ENCODE results near the gene APEH. TPM values are rescaled to one million over a fixed set of nuclear protein-coding genes. Genes with fewer than 3 reads are reported as not detected.
A peak's percentile ranks its signal among the peaks of the same experiment; 100 is the strongest.

APEH gene
- total and polyA plus RNA-seq, 2 donors (not counting 1 experiment from before 2014, with no cell fraction given), result 52.6 to 137 TPM

DNA sequence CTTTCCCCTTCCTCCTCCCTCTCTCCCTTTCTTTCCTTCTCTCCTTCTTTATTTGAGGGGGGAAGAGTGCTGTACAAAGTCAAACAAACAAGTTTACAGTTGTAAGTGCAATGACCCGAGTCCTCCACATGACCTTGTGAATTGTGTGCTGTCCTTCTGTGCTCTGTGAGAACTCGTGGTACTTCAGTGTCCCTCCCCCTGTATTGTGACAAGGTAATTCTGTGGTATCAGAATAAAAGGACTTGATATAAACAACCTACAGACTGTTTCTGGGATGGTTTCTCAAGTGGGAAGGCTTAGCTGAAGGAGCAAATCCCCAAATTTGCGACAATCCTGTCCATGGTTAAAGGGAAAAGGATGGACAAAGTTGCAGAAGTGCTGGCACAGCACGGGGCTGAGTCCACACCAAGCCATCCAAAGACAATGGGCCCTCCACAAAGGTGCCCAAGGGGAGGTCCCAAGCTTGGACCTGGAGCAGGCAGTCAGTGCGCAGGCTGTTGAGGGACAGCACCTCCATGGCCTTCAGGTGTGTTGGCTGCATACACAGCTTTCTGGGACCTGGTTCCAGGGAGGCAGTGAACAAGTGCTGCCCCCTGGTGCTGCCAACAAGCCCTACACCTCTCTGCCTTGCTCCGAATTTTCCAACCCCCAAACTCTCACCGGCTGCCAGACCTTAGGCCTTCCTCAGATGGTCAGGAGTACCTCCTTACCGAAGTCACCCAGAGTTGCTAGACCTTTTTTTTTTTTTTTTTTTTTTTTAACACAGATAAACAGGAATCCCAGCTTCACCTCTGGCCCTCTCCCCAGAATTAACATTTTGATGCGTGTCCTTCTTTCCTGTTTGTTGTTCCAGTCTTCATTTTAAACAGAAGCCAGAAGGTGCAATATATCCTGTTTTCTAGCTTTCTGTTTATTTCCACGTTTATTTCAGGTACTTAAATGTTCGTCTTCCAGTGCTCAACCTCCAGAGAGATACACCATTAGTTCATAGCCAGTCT lies 2.6 kb upstream of the APEH start:
- Histone ChIP-seq H4K20me1 (ENCODE audit: control insufficient read depth, extremely low read depth, insufficient read depth, low read length) (no peaks in the 10 kb centered on the region), H3K9me3 (ENCODE audit: control insufficient read depth, insufficient read depth, low read depth, low read length) (no peaks in the 10 kb centered on the region), H3K27ac (ENCODE audit: insufficient read depth, low read length) (no peak overlapping the region), H3K9ac (ENCODE audit: insufficient read depth, low read length) (no peak overlapping the region), H3K4me1 (ENCODE audit: control insufficient read depth, extremely low read depth, insufficient read depth, low read length) (peaks cover 6% of the 10 kb centered on the region), H3K4me3 (replicated peaks in 1 of 4; ENCODE audit: control extremely low read depth in 1 of 4, insufficient read depth in 1 of 4, low read depth in 3 of 4, low read length in 4 of 4) (no peak overlapping the region), H3K27me3 (ENCODE audit: control insufficient read depth, insufficient read depth, low read length) (peaks cover 4% of the 10 kb centered on the region), H3K36me3 (ENCODE audit: control insufficient read depth, insufficient read depth, low read length) (peaks cover 5% of the 10 kb centered on the region), H3K79me2 (ENCODE audit: control insufficient read depth, insufficient read depth, low read length) (peaks cover 11% of the 10 kb centered on the region), H2AFZ (ENCODE audit: low read length) (no peak overlapping the region), H3K4me2 (ENCODE audit: extremely low read depth, insufficient read depth, low read length) (no peak overlapping the region)
- DNase-seq (ENCODE audit: low read depth in 2 of 2), result peak; percentile 47 to 60
- peak; percentile 88 to 91 for TF ChIP-seq CTCF (conservative IDR thresholded peaks at IDR 0.05 in 1 of 2, IDR thresholded peaks at IDR 0.05 in 1 of 2; ENCODE audit: low read depth in 1 of 2, low read length in 2 of 2)
- TF ChIP-seq EZH2 (IDR thresholded peaks at IDR 0.05; ENCODE audit: low read length, missing control alignments), result no peak

- no peak for TF ChIP-seq EZH2 (IDR thresholded peaks at IDR 0.05; ENCODE audit: low read length, missing control alignments)
- no peak for TF ChIP-seq CTCF (conservative IDR thresholded peaks at IDR 0.05 in 1 of 2, IDR thresholded peaks at IDR 0.05 in 1 of 2; ENCODE audit: low read depth in 1 of 2, low read length in 2 of 2)
- H3K9me3 ChIP-seq (ENCODE audit: control insufficient read depth, insufficient read depth, low read depth, low read length), result no peaks in the 10 kb centered on the region
- H3K4me1 ChIP-seq (ENCODE audit: control insufficient read depth, extremely low read depth, insufficient read depth, low read length), result peaks cover 6% of the 10 kb centered on the region
- peak overlapping the region; percentile 43 for H2AFZ ChIP-seq (ENCODE audit: low read length)
- DNase-seq (ENCODE audit: low read depth in 2 of 2), result no peak
- peaks cover 15% of the 10 kb centered on the region for H3K36me3 ChIP-seq (ENCODE audit: control insufficient read depth, insufficient read depth, low read length)
- H3K27ac ChIP-seq (ENCODE audit: insufficient read depth, low read length), result peak overlapping the region; percentile 97
- peaks cover 11% of the 10 kb centered on the region for H3K79me2 ChIP-seq (ENCODE audit: control insufficient read depth, insufficient read depth, low read length)
- H3K4me2 ChIP-seq (ENCODE audit: extremely low read depth, insufficient read depth, low read length), result peak overlapping the region; percentile 95
- H4K20me1 ChIP-seq (ENCODE audit: control insufficient read depth, extremely low read depth, insufficient read depth, low read length), result no peaks in the 10 kb centered on the region
- no peaks in the 10 kb centered on the region for H3K27me3 ChIP-seq (ENCODE audit: control insufficient read depth, insufficient read depth, low read length)
- H3K4me3 ChIP-seq (replicated peaks in 1 of 4; ENCODE audit: control extremely low read depth in 1 of 4, insufficient read depth in 1 of 4, low read depth in 3 of 4, low read length in 4 of 4), result peak overlapping the region; percentile 28 to 85 (median 72)
- H3K9ac ChIP-seq (ENCODE audit: insufficient read depth, low read length), result peak overlapping the region; percentile 89
Observed at GRCh38 chr3:49673121-49673714, 933 bp upstream of the APEH start.

DNA sequence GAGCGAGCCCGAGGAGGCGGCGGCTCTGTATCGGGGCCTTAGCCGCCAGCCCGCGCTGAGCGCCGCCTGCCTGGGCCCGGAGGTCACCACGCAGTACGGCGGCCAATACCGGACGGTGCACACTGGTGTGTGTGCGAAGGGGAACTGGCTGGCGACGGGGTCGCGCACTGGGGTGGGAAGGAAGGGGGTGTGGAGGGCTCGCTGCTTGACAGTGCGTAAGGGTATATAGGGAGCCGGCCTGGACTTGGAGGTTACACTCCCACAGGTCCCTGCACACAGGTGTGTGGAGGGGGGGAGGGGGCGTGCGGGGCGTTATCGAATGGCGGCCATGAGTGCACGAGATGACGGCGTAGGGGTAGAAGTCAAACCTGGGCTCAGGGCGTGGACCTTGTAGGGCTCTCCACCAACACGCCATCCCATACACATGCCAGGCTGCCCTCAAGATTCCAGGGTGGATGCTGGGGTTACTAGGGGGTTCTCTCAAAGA lies 389 bp downstream of the APEH start:
- H3K27me3 ChIP-seq (ENCODE audit: control insufficient read depth, insufficient read depth, low read length), result no peaks in the 10 kb centered on the region
- H3K4me3 ChIP-seq (replicated peaks in 1 of 4; ENCODE audit: control extremely low read depth in 1 of 4, insufficient read depth in 1 of 4, low read depth in 3 of 4, low read length in 4 of 4), result peak overlapping the region; percentile 72 to 90 (median 81)
- H2AFZ ChIP-seq (ENCODE audit: low read length), result peak overlapping the region; percentile 43
- no peaks in the 10 kb centered on the region for H4K20me1 ChIP-seq (ENCODE audit: control insufficient read depth, extremely low read depth, insufficient read depth, low read length)
- H3K9ac ChIP-seq (ENCODE audit: insufficient read depth, low read length), result peak overlapping the region; percentile 89
- DNase-seq (ENCODE audit: low read depth in 2 of 2), result no peak
- TF ChIP-seq CTCF (conservative IDR thresholded peaks at IDR 0.05 in 1 of 2, IDR thresholded peaks at IDR 0.05 in 1 of 2; ENCODE audit: low read depth in 1 of 2, low read length in 2 of 2), result no peak
- TF ChIP-seq EZH2 (IDR thresholded peaks at IDR 0.05; ENCODE audit: low read length, missing control alignments), result no peak
- H3K4me1 ChIP-seq (ENCODE audit: control insufficient read depth, extremely low read depth, insufficient read depth, low read length), result peaks cover 6% of the 10 kb centered on the region
- no peaks in the 10 kb centered on the region for H3K9me3 ChIP-seq (ENCODE audit: control insufficient read depth, insufficient read depth, low read depth, low read length)
- H3K79me2 ChIP-seq (ENCODE audit: control insufficient read depth, insufficient read depth, low read length), result peaks cover 11% of the 10 kb centered on the region
- peaks cover 21% of the 10 kb centered on the region for H3K36me3 ChIP-seq (ENCODE audit: control insufficient read depth, insufficient read depth, low read length)
- peak overlapping the region; percentile 94 for H3K4me2 ChIP-seq (ENCODE audit: extremely low read depth, insufficient read depth, low read length)
- H3K27ac ChIP-seq (ENCODE audit: insufficient read depth, low read length), result peak overlapping the region; percentile 97

Data from fibroblast of lung (primary cell).